ENCODE data around the gene RBM5.

Gene RBM5

DNA sequence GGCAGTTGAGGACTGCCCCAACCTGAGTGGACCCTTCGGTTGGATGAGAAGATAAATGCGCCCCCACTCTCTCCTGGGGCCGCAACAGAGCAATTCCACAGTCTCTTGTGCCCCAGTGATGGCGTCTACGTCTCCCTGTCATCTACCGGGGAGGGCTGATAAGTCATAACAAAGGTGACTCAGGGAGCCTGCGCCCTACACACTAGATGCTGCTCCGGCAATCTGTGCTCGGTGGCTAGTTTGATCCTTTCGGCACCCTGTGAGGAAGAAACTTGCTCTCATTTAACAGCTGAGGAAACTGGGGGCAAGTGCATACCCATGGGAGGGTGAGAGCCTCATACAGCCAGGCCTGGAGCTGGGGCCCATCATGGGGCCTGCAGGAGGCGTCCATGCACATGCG is 52.3 kb downstream of the RBM5 start:
- DNase-seq = no peak

DNA sequence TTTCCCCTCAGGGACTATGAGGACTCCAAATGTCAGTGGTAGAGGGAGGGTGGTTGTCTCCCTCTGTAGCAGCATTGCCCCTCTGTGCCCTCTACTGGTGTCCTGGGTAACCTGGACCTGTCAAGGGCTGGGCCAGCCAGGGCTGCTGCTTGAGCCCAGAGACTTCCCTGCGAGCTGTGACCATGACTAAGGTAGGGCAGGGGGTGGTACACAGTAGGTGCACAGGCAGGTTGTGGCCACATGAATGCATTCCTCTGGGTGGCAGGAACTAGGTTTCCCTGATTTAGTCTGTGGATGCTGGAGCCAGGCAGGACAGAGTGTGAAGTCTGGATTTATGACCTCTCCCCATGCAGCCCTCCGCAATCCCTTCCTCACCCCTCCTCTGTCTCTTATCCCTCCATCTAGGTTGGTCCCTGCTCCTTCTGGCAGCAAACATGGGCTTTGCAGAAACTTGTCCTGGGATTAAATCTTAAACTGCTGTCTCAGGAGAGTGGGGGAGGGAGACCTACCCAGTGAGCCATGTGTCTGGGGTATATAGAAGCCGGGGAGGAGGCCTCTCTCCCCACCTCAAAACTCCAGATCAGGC is 57.7 kb downstream of the RBM5 start:
- no peak for DNase-seq

DNA sequence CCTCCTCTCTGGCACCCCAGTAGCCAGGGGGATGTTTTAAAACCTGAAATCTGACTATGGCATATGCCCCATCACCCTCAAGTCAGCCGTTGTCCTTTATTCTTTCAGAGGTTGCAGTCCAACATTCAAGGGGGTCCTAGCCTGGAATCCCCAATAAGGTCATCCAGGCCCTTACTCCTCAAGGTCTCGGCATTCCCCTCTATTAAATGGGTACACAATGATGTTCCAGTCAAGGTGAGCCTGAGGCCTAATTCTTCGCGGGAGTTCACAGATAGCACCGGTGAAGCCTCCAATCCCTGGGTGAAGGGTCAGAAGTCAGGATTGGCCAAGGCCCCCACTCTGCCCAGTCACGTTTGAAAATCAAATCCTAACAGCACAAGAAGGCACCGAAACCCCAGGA is 58.3 kb downstream of the RBM5 start:
- no peak for DNase-seq

DNA sequence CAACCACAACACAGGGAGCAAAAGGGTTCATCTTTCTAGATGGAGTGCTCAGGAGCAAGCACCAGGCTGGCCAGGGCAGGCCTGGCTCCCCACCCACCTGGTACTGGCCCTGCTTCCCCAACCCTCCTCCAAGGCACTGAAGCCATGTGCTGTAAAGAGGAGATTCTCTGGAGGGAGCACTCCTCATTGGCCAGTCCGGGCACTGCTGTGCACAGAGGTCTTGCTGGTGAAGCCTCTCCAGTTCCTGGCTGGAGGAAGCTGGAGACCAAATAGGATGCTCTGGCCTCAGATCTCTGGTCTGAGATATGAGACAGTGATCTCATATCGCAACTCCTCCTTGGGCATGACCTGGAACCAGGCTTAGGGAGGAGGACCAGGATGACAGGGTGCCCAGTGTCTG is 58.7 kb downstream of the RBM5 start:
- DNase-seq = no peak

DNA sequence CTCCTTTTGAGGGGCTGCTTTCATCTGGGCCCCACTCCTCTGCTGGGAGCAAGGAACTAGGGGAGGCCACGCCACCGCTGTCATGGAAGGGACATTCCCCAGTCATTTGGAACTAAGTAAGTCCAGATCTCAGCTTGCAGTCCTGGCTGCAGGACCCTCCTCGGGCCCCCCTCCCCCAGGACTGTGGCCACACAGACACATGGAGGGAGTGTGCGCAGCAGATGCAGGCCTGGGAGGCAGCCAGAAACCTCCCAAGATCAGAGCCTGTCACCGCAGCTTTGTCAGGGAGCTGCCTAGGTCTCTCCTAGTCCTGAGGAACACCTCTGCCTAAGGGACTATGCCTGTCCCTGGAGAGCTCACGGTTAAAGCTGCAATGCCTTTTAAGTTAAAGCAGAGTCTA is 59.1 kb downstream of the RBM5 start:
- no peak for DNase-seq

DNA sequence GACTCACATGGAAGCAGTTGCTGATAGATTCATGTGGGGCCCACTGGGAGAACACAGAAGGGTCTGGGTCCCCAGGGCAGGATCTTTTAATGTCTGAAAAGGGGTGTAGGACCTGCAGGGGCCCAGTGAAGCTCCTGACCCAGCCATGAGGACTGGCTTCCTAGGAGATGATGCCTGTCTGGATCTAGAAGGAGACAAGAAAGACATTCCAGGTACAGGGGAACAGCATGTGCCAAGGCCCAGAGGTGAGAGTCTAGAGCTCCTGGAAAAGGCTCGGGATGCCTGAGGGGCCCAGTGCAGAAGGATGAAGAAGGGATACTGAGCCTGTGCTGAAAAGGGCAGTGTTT is 61.7 kb downstream of the RBM5 start:
- DNase-seq = no peak

DNA sequence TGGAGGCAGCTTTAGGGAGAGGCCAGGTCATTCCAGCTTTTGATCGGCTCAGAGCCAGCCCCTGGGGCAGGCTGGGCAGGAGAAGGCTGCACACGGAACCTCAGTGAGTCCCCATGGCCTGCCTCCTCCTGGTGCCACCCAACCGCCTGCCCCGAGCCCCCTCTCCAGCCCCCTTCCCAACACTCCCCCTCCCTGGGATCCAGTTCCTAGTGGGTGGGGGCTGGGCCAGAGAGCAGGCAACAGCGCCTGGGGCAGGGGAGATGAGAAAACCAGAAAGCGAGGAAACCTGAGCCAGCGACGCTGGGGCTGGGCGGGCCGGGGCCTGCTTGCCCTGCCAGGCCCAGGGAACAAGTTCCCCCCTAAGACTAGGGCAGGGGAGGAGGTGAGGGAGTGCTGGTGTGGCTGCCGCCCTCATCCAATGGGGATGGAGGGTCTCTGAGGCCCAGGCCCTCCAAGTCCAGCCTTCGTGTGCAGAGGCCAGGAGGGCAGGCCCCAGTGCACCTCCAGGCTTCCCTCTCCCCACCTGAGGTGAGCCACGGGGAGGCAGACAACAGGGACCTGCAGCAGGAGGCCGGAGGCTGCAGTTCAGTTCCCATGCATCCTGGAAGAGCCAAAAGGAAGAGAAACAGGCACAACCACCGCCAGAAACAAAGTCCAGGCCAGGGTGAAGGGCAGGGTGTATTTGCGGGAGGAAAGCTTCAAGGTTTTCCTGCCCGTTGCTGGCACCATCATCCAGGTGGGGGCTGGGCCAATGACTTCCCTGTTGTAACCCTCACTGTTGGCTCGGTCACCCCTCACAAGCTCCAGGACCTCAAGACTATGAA is 62.4 kb downstream of the RBM5 start:
- peak; percentile 4 for DNase-seq

DNA sequence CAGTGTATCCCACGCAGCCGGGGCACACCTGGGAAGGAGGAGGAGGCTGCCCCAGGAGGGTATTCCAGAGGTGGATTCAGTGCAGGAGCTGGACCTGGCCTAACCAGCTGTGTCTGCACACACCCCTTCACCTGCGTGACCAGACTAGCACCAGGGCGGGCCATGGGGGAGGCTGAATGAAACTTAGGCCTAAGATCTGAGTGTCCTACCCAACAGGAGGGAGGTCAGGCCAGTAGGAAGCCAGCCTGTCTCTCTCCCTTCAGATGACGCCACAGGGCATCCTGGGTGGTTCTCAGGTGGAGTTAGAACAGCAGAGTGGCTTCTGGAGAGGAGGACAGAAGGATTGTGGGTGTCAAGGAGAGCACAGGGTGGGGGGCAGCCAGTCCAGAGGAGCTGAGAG is 63.0 kb downstream of the RBM5 start:
- DNase-seq = no peak

DNA sequence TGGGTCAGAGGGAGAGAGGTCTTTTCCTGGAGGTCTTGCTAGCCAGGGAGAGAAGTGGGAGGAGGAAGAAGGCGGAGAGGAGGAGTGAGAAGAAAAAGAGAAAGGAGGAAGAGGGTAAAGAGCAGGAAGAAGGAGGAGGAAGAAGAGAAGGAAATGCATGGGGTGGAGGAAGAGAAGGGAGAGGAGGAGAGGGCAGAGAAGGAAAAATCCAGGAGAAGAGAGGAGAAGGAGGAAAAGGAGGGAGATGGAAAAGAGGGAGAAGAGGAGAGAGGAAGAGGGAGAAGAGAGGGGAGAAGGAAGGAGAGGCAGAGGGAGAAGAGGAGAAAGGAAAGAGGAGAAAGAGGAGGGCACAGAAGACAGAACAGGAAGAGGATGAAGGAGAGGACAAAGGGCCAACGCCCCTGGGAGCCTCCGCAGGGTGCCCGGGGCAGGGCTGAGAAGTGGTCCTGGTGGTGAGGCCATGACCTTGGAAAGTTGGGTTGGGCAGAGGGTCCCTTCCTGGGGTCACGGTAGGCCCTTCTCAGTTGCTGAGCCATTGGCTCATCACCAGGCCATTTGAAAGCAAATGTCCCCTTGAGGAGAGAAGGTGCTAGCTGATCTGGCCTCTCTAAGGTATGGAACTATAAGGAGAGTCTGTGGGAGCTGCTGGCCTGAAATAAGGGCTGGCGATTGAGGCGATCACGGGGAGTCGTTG is 65.2 kb downstream of the RBM5 start:
- no peak for DNase-seq

DNA sequence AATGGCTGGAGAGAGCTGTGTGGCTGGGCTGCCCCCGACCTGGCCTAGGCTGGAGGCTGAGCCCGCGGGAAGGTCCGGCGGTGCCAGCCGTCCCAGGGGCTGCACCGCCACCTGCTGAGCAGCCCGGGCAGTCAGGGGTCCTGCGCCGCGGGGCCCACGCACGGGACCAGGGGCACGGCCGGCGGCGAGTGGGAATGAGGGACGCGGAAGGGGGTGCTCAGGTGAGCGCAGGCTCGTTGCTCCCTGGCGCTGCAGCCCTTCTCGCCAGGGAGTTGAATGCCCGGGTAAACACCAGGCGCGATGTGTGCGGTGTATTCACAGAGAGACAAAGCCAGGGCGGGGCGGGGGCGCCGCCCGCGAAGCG is 65.7 kb downstream of the RBM5 start:
- no peak for DNase-seq

DNA sequence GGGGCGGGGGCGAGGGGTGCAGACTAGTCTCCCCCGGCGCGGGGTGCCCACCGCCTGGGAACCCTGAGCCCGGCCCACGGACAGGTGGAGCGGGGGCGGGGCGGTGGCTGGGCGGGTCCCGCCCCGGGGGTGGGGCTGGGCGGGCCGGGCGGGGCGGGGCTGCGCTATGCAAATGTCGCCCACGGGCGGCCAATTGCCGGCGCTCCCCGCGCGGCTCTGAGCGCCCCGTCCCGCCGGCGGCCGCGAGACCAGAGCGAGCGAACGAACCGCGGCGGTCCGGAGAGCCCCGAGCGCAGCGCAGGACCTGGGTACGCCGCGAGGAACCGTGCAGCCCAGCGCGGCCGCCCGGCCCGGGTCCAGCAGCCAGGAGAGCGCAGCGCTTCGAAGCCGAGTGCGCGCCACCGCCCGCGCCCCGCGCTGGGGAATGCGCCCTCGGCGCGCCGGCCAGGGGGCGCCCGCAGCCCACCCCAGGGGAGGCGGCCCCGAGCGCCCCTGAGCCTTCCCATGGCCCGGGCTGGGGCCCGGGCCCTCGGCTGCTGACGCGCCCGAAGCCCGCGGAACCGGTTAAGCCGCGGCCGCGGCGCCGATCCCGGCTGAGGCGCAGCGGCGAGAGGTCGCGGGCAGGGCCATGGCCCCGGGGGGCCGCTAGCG is 66.2 kb downstream of the RBM5 start, which contains the start of gene SEMA3F:
Gene SEMA3F, plus strand, starts transcription at position 485 of the 651 bp plus-strand sequence. CDS start 4,299 bp downstream, outside the sequence.
- peak; percentile 57 for DNase-seq

DNA sequence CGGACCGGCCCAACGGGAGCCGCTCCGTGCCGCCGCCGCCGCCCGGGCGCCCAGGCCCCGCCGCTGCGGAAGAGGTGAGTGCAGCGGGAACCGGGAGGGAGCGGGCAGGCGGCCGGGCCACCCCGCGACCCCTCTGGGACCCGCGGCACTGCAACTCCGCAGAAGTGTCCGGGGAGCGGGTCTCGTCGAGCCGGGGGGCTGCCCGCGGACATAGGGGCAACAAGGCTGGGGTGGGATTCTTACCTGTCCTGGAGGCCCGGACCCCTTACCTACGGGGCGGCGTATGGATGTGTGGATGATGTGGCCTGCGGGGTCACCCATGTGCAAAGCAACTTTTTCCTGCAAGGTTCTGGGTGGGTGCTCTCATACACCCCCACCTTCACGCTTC is 66.8 kb downstream of the RBM5 start:
- DNase-seq = no peak

DNA sequence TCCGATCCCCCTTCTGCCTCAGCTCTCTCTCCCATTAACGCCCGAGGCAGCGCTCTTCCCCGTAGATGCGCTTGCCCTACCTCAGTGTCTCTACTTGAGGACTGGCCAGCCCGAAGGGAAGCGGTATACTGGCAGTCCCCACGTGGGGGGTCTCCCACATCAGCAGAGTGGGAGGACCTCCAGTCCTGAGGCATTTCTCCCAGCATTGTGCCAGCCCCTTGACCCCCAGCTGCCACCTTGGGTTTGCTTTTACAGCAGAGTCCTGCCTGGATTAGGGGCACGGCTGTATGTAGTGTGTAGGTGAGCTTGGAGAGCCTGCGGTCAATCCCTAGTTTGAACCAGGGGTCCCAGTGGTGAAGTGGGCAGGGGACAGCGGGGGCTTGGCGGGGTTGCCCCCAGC is 67.2 kb downstream of the RBM5 start:
- DNase-seq = no peak

DNA sequence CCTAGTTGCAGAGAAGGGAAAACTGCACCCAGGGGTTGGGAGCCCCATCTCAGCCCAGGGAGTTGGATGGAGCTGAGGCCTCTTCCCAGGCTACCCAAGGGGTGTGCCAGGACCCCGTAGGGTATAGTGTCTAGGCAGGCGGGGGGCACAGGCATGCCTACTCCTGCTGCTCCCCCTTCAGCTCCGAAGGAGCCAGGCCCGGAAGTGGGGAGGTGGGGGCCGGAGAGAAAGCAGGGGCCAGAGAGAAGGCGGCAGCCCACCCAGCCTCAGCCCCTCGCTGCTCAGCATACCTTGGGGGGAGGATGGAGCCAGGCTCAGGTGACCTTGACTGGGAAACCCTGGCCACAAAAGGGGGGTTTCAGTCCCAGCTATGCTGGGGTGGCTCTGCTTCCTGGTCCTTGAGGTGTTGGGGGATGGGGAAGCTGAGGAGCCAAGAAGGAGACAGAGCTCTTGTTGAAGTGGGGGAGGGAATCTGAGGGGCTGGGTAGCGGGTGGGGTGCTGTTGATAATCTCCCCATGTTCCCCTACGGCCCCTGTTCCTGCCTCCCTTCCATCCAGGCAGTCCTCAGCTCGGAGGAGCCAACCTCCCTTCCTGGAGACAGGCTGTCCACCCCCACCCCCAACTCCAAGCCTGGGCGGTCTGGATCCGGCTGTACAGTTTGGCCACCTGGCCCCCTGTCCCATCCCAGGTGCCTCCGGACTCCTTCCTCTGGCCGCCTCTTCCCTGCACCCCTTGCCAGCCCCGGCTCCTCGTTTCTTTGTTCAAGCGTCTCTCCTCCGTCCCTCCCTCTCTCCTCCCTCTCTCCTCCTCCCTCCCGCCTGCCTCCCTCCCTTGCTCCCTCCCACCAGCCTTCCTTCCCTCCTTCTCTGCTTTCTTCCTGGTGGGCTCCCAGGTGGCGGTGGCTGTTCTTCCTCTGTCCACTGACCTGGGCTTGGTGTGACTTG is 68.1 kb downstream of the RBM5 start:
- peak; percentile 45 for DNase-seq

DNA sequence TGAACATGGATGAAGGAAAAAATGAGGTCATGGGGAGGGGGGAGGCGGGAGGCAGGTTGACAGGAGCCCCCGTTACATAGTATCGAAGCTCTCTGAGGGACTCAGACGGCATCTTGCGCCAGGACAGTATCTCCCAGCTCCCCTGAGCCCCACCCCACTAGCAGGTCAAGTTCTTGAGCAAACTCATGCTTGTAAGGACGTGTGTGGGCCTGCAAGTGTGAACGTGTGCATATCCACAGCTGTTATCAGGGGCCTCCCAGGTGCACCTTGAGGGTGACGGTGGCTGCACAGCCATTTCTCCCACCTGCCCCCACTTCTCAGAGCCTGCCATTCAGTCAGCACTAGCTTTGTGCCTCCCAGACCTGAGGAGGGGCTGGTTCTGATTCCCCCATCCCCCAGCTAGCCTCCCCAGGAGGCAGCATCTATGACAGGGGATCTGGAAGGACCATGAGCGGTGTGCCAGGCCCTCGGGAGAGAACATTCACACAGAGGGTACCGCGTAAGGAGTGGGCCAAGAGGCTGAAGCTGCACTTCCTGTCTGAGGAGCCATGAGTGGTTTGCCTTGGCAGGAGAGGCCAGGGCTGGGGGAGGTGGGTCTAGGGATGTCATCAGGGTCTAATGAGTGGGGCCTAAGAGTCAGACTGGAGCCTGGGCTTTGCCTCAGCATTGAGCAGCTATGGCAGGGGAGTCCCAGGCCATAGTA is 69.3 kb downstream of the RBM5 start:
- DNase-seq = peak; percentile 60

DNA sequence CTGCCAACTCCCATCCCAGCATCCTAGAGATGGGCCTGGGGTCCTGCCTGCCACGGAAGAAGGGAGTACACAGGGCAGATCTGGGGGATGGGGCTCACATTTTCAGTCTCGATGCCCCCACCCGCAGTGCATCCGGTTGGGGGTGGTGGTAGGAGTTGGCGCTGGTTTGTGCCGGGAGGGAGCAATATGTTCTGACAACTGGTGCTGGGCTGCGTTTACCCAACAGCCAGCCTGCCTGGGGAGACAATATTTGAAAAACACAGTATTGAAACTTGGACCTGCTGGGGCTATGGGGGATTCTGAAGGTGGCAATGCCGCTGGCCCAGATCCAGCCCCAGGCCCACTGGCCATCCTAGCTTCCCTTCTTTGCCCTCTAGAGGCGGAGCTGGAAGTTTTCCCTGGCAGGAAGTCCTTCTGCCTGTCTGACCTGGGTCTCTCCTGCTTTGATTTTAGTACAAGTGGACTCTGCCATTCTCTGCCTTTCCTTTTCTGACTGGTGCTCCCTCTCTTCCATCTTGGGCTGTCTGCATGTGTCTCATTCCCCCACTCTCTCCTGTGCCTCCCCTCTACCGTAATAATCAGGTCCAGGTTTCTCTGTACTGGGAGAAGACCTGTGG is 69.9 kb downstream of the RBM5 start:
- DNase-seq = no peak

DNA sequence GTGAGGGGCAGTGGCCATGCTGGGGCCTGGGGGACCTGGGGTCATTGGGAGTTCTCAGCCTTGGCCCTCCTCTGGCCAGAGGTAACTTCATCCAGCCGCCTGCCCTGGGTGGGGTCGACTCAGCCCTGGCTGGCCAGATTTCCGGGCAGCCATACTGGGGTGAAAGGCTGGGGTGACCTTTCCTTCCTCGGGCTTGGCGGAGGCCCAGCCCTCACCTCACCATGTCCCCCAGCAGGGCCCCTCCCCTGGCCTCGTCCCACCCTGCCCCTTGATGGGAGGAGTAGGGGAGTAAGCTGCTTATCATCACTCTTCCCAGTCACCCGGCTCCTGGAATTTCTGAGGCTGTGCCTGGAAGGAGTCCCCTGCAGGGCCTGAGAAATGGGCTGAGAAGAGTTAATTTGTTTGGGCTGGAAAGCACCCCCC is 71.9 kb downstream of the RBM5 start:
- no peak for DNase-seq

DNA sequence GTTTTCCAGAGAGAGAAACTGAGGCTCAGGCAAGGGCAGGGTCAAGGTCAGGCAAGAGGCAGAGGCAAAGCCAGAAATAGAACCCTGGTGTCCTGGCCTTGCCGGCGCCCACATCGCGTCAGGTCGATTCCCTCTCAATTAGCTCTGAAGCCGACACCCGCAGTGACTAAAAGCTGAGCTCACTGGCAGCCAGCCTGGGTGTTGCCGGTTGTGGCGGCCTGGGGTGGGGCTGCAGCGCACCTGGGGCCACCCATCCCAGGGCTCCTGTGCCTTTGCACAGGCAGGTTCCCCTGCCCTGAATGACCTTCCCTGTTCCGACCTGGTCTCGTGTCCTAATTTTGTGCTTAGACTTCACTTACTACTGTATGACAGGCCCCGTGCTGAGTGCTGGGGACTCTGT is 72.6 kb downstream of the RBM5 start:
- DNase-seq = no peak

DNA sequence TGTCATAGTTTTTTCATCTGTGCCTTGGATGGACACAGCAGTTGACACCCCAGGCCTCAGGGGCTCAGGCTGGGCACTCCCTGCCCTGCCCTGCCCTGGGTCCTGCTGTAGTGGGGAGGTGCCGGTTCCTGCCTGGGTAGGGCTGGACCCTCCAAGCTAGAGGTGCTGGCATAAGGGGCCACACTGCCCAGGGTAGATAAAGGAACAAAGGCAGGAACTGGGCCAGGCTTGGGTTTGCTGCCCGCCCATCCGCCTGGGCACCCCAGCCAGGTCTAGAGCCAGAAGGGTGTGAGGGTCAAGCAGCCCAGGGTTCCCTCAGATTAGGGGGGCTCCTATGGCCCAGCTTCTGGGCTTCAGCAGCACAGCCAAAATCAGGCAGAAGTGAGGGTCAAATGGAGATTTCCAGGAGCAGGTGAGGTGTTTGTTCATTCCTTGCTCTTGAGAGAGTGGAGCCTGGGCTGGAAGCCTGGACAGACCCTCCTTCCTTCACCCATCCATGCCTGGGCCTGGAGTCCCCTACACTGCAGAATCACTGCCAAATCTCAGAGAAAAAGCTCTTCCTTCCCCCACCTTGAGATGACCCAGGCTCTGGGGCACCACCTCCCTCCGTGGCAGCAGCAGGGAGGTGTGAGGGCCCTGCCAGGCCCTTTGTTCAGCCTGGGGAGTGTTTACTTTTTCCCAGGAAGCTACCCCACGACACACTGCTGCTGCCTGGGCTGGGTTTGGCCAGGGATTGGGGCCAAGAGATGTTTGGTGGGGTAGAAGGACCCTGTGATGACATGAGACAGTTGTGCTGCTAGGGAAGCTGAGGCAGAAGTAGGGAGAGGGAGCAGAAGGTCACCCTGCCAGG is 73.5 kb downstream of the RBM5 start:
- peak; percentile 11 for DNase-seq
